B cell (primary cell): Measurements from ENCODE around the gene TIGD3. TPM values are rescaled to one million over a fixed set of nuclear protein-coding genes. Genes with fewer than 3 reads are reported as not detected.

Experiments used
- ATAC-seq: fragments of 200-7000 bp; cut with Tn5 transposase; one replicate; pipeline ENCODE4 v1.10.0; 2021; ENCODE audit warnings: low read depth, mild to moderate bottlenecking, moderate number of reproducible peaks, moderate library complexity
- CTCF ChIA-PET: fragments of 350-600 bp; sonication (Branson Sonifier 250); formaldehyde crosslinking; loops from one replicate; lab custom pipeline; 2021; ENCODE audit warnings: antibody characterized with exemption, inconsistent platforms; lab: Charles Lee
- POLR2A ChIA-PET: fragments of 350-600 bp; sonication (Branson Sonifier 250); formaldehyde crosslinking; loops from one replicate; lab custom pipeline; 2021; ENCODE audit warnings: antibody characterized with exemption; lab: Charles Lee
- DNase-seq: peaks from one replicate; pipeline ENCODE4 v3.0.0; 2013
- H2AFZ ChIP-seq: 2 replicates; pipeline ENCODE4 v1.6.1; 2012; ENCODE audit warnings: mild to moderate bottlenecking, low read depth, low read length; ENCODE audit not compliant: insufficient read depth, poor library complexity, severe bottlenecking
- H3K27ac ChIP-seq, 2 donors: 1 replicate in 1 of 2; 2 replicates in 1 of 2; pipeline ENCODE4 v1.5.1; 2012 to 2013; ENCODE audit warnings: low read length in 2 of 2, mild to moderate bottlenecking in 2 of 2, moderate library complexity in 1 of 2
- H3K27me3 ChIP-seq, 4 experiments: fragments of 200-600 bp in 1 of 4; sonication (generic) in 1 of 4; replicated peaks in 1 of 4; 1 replicate in 2 of 4; 2 replicates in 2 of 4; pipeline versions ENCODE4 v1.6.1 to v1.7.0; 2013 to 2016; ENCODE audit warnings: low read length in 3 of 4, mild to moderate bottlenecking in 2 of 4, mixed read lengths in 1 of 4, moderate library complexity in 1 of 4; ENCODE audit not compliant: insufficient read depth in 4 of 4, control insufficient read depth in 3 of 4; ENCODE audit errors: control extremely low read depth in 1 of 4
- H3K36me3 ChIP-seq, 2 experiments: replicated peaks in 1 of 2; 1 replicate in 1 of 2; 2 replicates in 1 of 2; pipeline versions ENCODE4 v1.6.1 to v1.7.1; 2013; ENCODE audit warnings: low read length in 1 of 2; ENCODE audit not compliant: insufficient read depth in 2 of 2, control insufficient read depth in 1 of 2; ENCODE audit errors: control extremely low read depth in 1 of 2, extremely low read depth in 1 of 2
- H3K4me1 ChIP-seq, 2 donors: fragments of 200-600 bp in 1 of 2; sonication (generic) in 1 of 2; 1 replicate in 1 of 2; 2 replicates in 1 of 2; pipeline versions ENCODE4 v1.5.1 to v1.6.1; 2013 to 2017; ENCODE audit warnings: low read length in 2 of 2; ENCODE audit not compliant: control insufficient read depth in 2 of 2, insufficient read depth in 2 of 2
- H3K4me2 ChIP-seq: replicated peaks from 2 replicates; pipeline ENCODE3; 2012; ENCODE audit warnings: mild to moderate bottlenecking, low read depth, low read length; ENCODE audit not compliant: poor library complexity, severe bottlenecking
- H3K4me3 ChIP-seq, 5 experiments: fragments of 200-600 bp in 1 of 5; sonication (generic) in 1 of 5; 1 replicate in 3 of 5; 2 replicates in 2 of 5; pipeline versions ENCODE4 v1.5.1 to v1.7.0; 2011 to 2016; ENCODE audit warnings: low read length in 4 of 5, mild to moderate bottlenecking in 4 of 5, low read depth in 2 of 5, control low read depth in 1 of 5, moderate library complexity in 1 of 5; ENCODE audit not compliant: insufficient read depth in 1 of 5; ENCODE audit errors: control extremely low read depth in 1 of 5, extremely low read depth in 1 of 5
- H3K79me2 ChIP-seq: fragments of 200-600 bp; sonication (generic); one replicate; pipeline ENCODE4 v1.6.0; 2016; ENCODE audit warnings: low read length; ENCODE audit not compliant: control insufficient read depth, insufficient read depth
- H3K9ac ChIP-seq: fragments of 200-600 bp; sonication (generic); 2 replicates; pipeline ENCODE4 v1.6.1; 2017; ENCODE audit warnings: mild to moderate bottlenecking, low read length, moderate library complexity
- H3K9me3 ChIP-seq, 3 donors: one replicate each; pipeline versions ENCODE4 v1.6.1 to v1.7.1; 2013; ENCODE audit warnings: low read length in 2 of 3; ENCODE audit not compliant: control insufficient read depth in 2 of 3, insufficient read depth in 1 of 3; ENCODE audit errors: control extremely low read depth in 1 of 3
- H4K20me1 ChIP-seq: 2 replicates; pipeline ENCODE4 v1.6.0; 2012; ENCODE audit warnings: mild to moderate bottlenecking, low read length; ENCODE audit not compliant: insufficient read depth, control insufficient read depth, poor library complexity, severe bottlenecking
- H3K27ac Mint-ChIP-seq: one replicate; pipeline ENCODE4 v1.8.0; 2021; ENCODE audit warnings: mixed read lengths
- H3K27me3 Mint-ChIP-seq: one replicate; pipeline ENCODE4 v1.8.0; 2021; ENCODE audit warnings: mixed read lengths
- H3K4me1 Mint-ChIP-seq: one replicate; pipeline ENCODE4 v1.8.0; 2021; ENCODE audit warnings: mixed read lengths
- H3K4me3 Mint-ChIP-seq: one replicate; pipeline ENCODE4 v1.8.0; 2021; ENCODE audit warnings: mixed read lengths
- H3K9me3 Mint-ChIP-seq: one replicate; pipeline ENCODE4 v1.8.0; 2022; ENCODE audit warnings: mixed read lengths; ENCODE audit not compliant: insufficient read depth
- EZH2 ChIP-seq: IDR thresholded peaks from 2 replicates; pipeline ENCODE4 v1.6.1; 2012; ENCODE audit warnings: borderline replicate concordance, low read depth, mild to moderate bottlenecking, moderate library complexity, low read length; ENCODE audit not compliant: insufficient read depth, poor library complexity, severe bottlenecking
- WGBS: methylation state at CpG from one replicate; pipeline ENCODE4 v1.1.5; 2013; ENCODE audit warnings: missing lambda C conversion rate; ENCODE audit not compliant: insufficient coverage; 5-methylcytosine and 5-hydroxymethylcytosine counted together
- intact Hi-C: fragments of 100-400 bp; cut with micrococcal nuclease; formaldehyde crosslinking; loops from one replicate; pipeline ENCODE4 v1.10.0; 2022
- polyA plus RNA-seq: library from polyadenylated mRNA; depleted of rRNA; stranded (reverse); fragments of >200 nt; gene quantifications from 2 replicates; pipeline ENCODE4 v1.2.3, GENCODE V29; 2012
- total RNA-seq, 2 donors: library from RNA; stranded (reverse); fragments of 120-200 nt in 1 of 2; gene quantifications; 1 replicate in 1 of 2; 2 replicates in 1 of 2; pipeline versions ENCODE4 v1.2.3 to v1.2.4, GENCODE V29; 2013 to 2022
- TF ChIP-seq, protein P1 (sequence below): fragments of 200-600 bp; IDR thresholded peaks from one replicate; pipeline ENCODE4 v1.8.0; 2022; ENCODE audit warnings: antibody characterized with exemption, mild to moderate bottlenecking

The TIGD3 gene
- total and polyA plus RNA-seq, 2 donors (not counting 1 experiment from before 2014, with no cell fraction given), result 3.8 to 6.1 TPM

DNA sequence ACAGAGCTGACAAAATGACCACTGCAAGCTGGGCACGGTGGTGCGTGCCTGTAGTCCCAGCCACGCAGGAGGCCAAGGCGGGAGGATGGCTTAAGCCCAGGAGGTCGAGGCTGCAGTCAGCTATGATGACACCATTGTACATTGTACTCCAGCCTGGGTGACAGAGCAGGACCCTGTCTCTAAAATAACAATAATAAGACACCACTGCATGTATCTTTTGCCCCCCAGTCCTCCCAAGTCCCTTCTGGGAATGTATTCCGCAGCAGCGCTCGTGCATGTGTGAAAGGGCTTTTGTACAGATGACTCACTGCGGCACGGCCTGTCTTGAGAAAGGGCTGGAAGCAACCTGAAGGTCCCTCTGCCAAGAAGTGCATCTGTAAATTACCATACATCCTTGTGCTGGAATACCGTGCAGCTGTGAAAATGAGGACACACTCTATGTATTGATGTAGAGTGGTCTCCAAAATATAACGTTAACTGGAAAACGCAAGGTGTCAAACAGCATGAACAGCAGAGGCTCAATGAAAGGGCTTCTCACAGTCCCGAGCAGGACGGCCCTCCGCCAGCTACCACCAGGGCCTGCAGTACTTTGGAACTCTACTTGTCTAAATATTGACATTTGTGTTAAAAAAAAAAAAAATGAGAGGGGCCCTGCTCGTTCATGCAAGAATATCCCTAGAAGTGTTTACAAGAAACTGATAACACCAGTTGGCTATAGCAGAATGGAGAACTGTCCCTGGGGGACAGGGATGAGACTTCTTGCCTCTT is 48.9 kb upstream of the TIGD3 start:
- DNase-seq, result no peak
- Mint-ChIP-seq H3K4me1 (no peaks in the 10 kb centered on the region), H3K9me3 (no peaks in the 10 kb centered on the region), H3K4me3 (no peak overlapping the region), H3K27me3 (no peaks in the 10 kb centered on the region), H3K27ac (no peak overlapping the region)
- POLR2A ChIA-PET, result interaction anchor here (0.5 to 0.9 kb wide), 3 partner anchors 13 to 516 kb away, joined by 3 to 4 read pairs (median 3); no protein-coding TSS in a partner anchor
- H3K4me3 ChIP-seq, result no peak overlapping the region
- no peaks in the 10 kb centered on the region for H3K27me3 ChIP-seq
- TF ChIP-seq, protein P1, sequence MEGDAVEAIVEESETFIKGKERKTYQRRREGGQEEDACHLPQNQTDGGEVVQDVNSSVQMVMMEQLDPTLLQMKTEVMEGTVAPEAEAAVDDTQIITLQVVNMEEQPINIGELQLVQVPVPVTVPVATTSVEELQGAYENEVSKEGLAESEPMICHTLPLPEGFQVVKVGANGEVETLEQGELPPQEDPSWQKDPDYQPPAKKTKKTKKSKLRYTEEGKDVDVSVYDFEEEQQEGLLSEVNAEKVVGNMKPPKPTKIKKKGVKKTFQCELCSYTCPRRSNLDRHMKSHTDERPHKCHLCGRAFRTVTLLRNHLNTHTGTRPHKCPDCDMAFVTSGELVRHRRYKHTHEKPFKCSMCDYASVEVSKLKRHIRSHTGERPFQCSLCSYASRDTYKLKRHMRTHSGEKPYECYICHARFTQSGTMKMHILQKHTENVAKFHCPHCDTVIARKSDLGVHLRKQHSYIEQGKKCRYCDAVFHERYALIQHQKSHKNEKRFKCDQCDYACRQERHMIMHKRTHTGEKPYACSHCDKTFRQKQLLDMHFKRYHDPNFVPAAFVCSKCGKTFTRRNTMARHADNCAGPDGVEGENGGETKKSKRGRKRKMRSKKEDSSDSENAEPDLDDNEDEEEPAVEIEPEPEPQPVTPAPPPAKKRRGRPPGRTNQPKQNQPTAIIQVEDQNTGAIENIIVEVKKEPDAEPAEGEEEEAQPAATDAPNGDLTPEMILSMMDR, result no peak
- no peak for TF ChIP-seq EZH2
- CTCF ChIA-PET, result interaction anchor here (0.6 to 1.6 kb wide), 2 partner anchors 10 to 171 kb away, joined by 3 to 7 read pairs; partner anchors contain the start of gene SYVN1
- no peak overlapping the region for H3K27ac ChIP-seq
- no peaks in the 10 kb centered on the region for H3K9me3 ChIP-seq
- H3K4me1 ChIP-seq, result no peaks in the 10 kb centered on the region
- no peaks in the 10 kb centered on the region for H3K79me2 ChIP-seq
- ATAC-seq, result no peak
- H4K20me1 ChIP-seq, result no peaks in the 10 kb centered on the region
- no peaks in the 10 kb centered on the region for H3K36me3 ChIP-seq
- no peak overlapping the region for H2AFZ ChIP-seq
- H3K9ac ChIP-seq, result no peak overlapping the region
- H3K4me2 ChIP-seq, result no peak overlapping the region
- 98% methylated on average over 12 of the region's 17 CpGs for WGBS
- intact Hi-C loops, result no loop called here
